ENCODE results near the gene KIF20B. TPM values are rescaled to one million over a fixed set of nuclear protein-coding genes. Genes with fewer than 3 reads are reported as not detected.

Gene KIF20B
- total RNA-seq, 1 donor from 2014 or later, result 46.7 TPM

DNA sequence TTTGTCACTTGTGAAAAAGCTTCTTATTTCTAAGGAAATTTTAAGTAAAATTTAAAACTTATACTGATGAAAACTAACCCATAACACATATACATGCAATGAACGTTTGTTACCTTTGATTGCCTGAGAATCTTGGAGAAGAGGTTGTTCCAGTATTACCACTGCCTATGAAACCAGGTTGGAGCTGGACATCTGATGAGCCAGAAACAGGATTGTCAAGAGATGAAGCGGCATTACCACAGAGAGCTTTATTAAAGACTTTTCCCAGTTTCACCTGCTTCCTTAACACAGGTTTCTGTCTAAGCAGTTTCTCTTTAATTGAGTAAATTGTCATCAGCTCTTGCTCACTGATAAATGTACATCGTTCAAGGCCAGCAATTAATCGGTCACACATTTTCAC, 9.0 kb upstream of the KIF20B start:
- TF ChIP-seq, protein P1, sequence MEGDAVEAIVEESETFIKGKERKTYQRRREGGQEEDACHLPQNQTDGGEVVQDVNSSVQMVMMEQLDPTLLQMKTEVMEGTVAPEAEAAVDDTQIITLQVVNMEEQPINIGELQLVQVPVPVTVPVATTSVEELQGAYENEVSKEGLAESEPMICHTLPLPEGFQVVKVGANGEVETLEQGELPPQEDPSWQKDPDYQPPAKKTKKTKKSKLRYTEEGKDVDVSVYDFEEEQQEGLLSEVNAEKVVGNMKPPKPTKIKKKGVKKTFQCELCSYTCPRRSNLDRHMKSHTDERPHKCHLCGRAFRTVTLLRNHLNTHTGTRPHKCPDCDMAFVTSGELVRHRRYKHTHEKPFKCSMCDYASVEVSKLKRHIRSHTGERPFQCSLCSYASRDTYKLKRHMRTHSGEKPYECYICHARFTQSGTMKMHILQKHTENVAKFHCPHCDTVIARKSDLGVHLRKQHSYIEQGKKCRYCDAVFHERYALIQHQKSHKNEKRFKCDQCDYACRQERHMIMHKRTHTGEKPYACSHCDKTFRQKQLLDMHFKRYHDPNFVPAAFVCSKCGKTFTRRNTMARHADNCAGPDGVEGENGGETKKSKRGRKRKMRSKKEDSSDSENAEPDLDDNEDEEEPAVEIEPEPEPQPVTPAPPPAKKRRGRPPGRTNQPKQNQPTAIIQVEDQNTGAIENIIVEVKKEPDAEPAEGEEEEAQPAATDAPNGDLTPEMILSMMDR (conservative IDR thresholded peaks at IDR 0.05), result no peak
- Mint-ChIP-seq H3K27ac (ENCODE audit: unreplicated experiment) (no peak overlapping the region), H3K27me3 (ENCODE audit: low read depth) (no peaks in the 10 kb centered on the region), H3K4me3 (no peak overlapping the region), H3K4me1 (peaks cover 5% of the 10 kb centered on the region), H3K36me3 (ENCODE audit: low read depth) (no peaks in the 10 kb centered on the region), H3K9me3 (no peaks in the 10 kb centered on the region)
- no peak for DNase-seq (ENCODE audit: low read depth, low spot score)

- no peak for DNase-seq (ENCODE audit: low read depth, low spot score)
- TF ChIP-seq, protein P1 (conservative IDR thresholded peaks at IDR 0.05), result no peak
- H3K4me3 Mint-ChIP-seq, result no peak overlapping the region
- H3K27ac Mint-ChIP-seq (ENCODE audit: unreplicated experiment), result no peak overlapping the region
- no peaks in the 10 kb centered on the region for H3K27me3 Mint-ChIP-seq (ENCODE audit: low read depth)
- no peaks in the 10 kb centered on the region for H3K36me3 Mint-ChIP-seq (ENCODE audit: low read depth)
- H3K9me3 Mint-ChIP-seq, result no peaks in the 10 kb centered on the region
- H3K4me1 Mint-ChIP-seq, result peaks cover 5% of the 10 kb centered on the region
Observed at GRCh38 chr10:89693176-89693575, 8.2 kb upstream of the KIF20B start.

GRCh38 chr10:89695307-89695706, 6.1 kb upstream of the KIF20B start:
- H3K36me3 Mint-ChIP-seq (ENCODE audit: low read depth), result no peaks in the 10 kb centered on the region
- TF ChIP-seq, protein P1 (conservative IDR thresholded peaks at IDR 0.05), result no peak
- H3K4me3 Mint-ChIP-seq, result no peak overlapping the region
- H3K27me3 Mint-ChIP-seq (ENCODE audit: low read depth), result no peaks in the 10 kb centered on the region
- no peak overlapping the region for H3K27ac Mint-ChIP-seq (ENCODE audit: unreplicated experiment)
- H3K9me3 Mint-ChIP-seq, result no peaks in the 10 kb centered on the region
- peaks cover 13% of the 10 kb centered on the region for H3K4me1 Mint-ChIP-seq
- no peak for DNase-seq (ENCODE audit: low read depth, low spot score)

DNA sequence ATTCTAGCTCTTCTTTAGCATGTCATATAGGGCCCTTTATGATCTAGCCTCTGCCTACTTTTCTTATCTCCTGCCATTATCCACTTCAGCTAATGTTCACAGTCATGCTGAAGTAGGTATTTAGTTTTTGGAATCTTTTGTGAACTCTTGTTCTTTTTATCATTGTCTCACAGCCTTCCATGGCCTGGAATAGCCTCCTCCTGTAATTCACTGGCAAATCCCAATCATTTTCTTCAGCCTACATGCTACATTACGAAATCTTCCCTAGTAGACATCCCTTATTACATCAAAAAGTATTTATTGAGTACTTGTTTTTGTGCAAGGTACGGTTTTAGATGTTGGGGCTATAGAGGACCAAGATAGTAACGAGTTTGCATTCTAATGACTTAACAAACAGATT, 3.4 kb upstream of the KIF20B start:
- Mint-ChIP-seq H3K27ac (ENCODE audit: unreplicated experiment) (no peak overlapping the region), H3K4me3 (no peak overlapping the region), H3K36me3 (ENCODE audit: low read depth) (no peaks in the 10 kb centered on the region), H3K9me3 (no peaks in the 10 kb centered on the region), H3K4me1 (peaks cover 36% of the 10 kb centered on the region), H3K27me3 (ENCODE audit: low read depth) (no peaks in the 10 kb centered on the region)
- DNase-seq (ENCODE audit: low read depth, low spot score), result no peak
- TF ChIP-seq, protein P1 (conservative IDR thresholded peaks at IDR 0.05), result no peak

DNA sequence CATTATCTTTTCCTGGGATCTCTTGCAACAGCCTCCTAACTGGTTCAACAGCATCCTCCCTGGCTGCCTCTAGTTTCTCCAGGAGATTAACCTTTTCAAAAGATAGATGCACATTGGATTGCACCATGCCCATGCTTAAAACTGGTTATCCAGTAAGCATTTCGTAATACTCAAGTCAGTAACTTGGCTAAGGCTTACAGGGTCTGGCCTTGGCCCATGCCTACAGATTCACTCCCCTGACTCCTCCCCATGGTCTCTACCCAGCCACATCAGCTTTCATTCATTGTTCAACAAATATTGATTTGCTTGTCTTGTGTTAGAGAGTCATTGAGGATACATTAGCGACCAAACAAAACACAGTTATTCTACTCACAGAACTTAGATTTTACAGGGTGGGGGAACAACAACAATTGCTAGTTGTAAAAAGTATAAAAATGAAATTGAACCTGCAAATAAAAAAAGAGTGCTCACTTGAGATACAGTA, 1.8 kb upstream of the KIF20B start:
- no peaks in the 10 kb centered on the region for H3K36me3 Mint-ChIP-seq (ENCODE audit: low read depth)
- peaks cover 42% of the 10 kb centered on the region for H3K4me1 Mint-ChIP-seq
- H3K27ac Mint-ChIP-seq (ENCODE audit: unreplicated experiment), result no peak overlapping the region
- no peaks in the 10 kb centered on the region for H3K9me3 Mint-ChIP-seq
- H3K4me3 Mint-ChIP-seq, result peak overlapping the region; percentile 59
- no peaks in the 10 kb centered on the region for H3K27me3 Mint-ChIP-seq (ENCODE audit: low read depth)
- TF ChIP-seq, protein P1 (conservative IDR thresholded peaks at IDR 0.05), result no peak
- no peak for DNase-seq (ENCODE audit: low read depth, low spot score)

DNA sequence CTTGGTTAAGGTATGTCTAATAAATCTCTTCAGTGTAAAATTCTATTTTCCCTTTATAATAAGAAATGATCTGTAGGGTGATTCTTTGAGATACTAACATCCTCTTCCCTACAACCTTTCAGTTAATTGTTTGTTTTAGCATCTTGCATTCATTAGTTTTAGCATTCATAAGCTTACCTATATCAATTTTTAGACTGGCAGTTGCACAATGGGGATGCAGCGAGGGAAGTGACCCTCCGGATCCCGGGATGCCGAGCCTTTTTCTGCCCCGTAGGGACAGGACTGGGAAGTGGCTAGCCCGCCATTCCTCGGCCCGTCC, 508 bp upstream of the KIF20B start:
- no peaks in the 10 kb centered on the region for H3K9me3 Mint-ChIP-seq
- peak overlapping the region; percentile 99 for H3K4me3 Mint-ChIP-seq
- no peak for DNase-seq (ENCODE audit: low read depth, low spot score)
- peaks cover 46% of the 10 kb centered on the region for H3K4me1 Mint-ChIP-seq
- TF ChIP-seq, protein P1 (conservative IDR thresholded peaks at IDR 0.05), result no peak
- peaks cover 3% of the 10 kb centered on the region for H3K36me3 Mint-ChIP-seq (ENCODE audit: low read depth)
- no peaks in the 10 kb centered on the region for H3K27me3 Mint-ChIP-seq (ENCODE audit: low read depth)
- H3K27ac Mint-ChIP-seq (ENCODE audit: unreplicated experiment), result peak overlapping the region; percentile 99
